Testis (tissue), 2 donors: ENCODE results near the gene TMEM100.

Experiments used
- POLR2A ChIP-seq: fragments of 450-650 bp; IDR thresholded peaks from one replicate; pipeline ENCODE4 v1.6.1; 2017; ENCODE audit warnings: antibody characterized with exemption, mild to moderate bottlenecking, moderate library complexity
- TF ChIP-seq, protein P1 (sequence below), 3 experiments: fragments of 450-650 bp in 2 of 3; fragments of 200-600 bp in 1 of 3; sonication (generic) in 1 of 3; IDR thresholded peaks; one replicate each; pipeline ENCODE4 v1.5.1; 2016 to 2019; ENCODE audit warnings: antibody characterized with exemption in 3 of 3, mild to moderate bottlenecking in 2 of 3, moderate library complexity in 1 of 3

DNA sequence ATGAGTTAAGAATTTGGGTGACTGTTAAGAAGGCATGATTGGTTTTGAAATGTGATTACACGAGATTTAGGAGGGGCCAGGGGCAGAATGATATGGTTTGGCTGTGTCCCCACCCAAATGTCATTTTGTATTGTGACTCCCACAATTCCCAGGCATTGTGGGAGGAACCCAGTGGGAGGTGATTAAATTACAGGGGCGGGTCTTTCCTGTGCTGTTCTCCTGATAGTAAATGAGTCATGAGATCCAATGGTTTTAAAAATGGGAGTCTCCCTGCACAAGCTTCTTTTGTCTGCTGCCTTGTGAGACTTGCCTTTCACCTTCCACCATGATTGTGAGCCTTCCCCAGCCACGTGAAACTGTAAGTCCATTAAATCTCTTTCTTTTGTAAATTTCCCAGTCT, 34.6 kb downstream of the TMEM100 start:
- TF ChIP-seq, protein P1, sequence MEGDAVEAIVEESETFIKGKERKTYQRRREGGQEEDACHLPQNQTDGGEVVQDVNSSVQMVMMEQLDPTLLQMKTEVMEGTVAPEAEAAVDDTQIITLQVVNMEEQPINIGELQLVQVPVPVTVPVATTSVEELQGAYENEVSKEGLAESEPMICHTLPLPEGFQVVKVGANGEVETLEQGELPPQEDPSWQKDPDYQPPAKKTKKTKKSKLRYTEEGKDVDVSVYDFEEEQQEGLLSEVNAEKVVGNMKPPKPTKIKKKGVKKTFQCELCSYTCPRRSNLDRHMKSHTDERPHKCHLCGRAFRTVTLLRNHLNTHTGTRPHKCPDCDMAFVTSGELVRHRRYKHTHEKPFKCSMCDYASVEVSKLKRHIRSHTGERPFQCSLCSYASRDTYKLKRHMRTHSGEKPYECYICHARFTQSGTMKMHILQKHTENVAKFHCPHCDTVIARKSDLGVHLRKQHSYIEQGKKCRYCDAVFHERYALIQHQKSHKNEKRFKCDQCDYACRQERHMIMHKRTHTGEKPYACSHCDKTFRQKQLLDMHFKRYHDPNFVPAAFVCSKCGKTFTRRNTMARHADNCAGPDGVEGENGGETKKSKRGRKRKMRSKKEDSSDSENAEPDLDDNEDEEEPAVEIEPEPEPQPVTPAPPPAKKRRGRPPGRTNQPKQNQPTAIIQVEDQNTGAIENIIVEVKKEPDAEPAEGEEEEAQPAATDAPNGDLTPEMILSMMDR (IDR thresholded peaks at IDR 0.05), result no peak
- no peak for TF ChIP-seq POLR2A
